ENCODE data around the gene DACT3.

DNA sequence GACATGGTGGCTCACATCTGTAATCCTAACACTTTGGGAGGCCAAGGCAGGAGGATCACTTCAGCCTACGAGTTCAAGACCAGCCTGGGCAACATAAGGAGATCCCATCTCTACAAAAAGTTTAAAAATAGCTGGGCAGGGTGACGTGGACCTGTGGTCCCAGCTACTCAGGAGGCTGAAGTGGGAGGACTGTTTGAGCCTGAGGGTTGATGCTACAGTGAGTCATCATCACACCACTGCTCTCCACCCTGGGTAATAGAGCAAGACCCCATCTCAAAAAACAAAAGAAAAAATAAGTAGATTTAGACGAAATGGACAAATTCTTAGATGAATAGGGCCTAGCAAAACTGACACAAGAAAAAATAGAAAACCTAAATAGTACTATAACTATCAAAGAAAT is 14.6 kb downstream of the DACT3 start:
- TF ChIP-seq, protein P1, sequence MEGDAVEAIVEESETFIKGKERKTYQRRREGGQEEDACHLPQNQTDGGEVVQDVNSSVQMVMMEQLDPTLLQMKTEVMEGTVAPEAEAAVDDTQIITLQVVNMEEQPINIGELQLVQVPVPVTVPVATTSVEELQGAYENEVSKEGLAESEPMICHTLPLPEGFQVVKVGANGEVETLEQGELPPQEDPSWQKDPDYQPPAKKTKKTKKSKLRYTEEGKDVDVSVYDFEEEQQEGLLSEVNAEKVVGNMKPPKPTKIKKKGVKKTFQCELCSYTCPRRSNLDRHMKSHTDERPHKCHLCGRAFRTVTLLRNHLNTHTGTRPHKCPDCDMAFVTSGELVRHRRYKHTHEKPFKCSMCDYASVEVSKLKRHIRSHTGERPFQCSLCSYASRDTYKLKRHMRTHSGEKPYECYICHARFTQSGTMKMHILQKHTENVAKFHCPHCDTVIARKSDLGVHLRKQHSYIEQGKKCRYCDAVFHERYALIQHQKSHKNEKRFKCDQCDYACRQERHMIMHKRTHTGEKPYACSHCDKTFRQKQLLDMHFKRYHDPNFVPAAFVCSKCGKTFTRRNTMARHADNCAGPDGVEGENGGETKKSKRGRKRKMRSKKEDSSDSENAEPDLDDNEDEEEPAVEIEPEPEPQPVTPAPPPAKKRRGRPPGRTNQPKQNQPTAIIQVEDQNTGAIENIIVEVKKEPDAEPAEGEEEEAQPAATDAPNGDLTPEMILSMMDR (IDR thresholded peaks at IDR 0.05 in 4 of 5, conservative IDR thresholded peaks at IDR 0.05 in 1 of 5), result no peak
- TF ChIP-seq POLR2A (IDR thresholded peaks at IDR 0.05), result no peak

Data from gastrocnemius medialis (tissue), 4 donors.